Activated T-cell treated with anti-CD3 and anti-CD28 coated beads, Interleukin-2, amount 50 U/mL, for 72 hours (primary cell): ENCODE results near the gene ZNF626. TPM values are rescaled to one million over a fixed set of nuclear protein-coding genes. Genes with fewer than 3 reads are reported as not detected.

Experiments
- ATAC-seq, 2 donors: fragments of 150-1000 bp; cut with Tn5 transposase; replicated peaks in 1 of 2; 2 replicates each; pipeline ENCODE4 v1.10.0; 2021; ENCODE audit warnings: moderate library complexity in 2 of 2, mild to moderate bottlenecking in 1 of 2
- DNase-seq, 2 donors: peaks; one replicate each; pipeline ENCODE4 v3.0.0; 2021 to 2022; ENCODE audit warnings: mixed read lengths in 1 of 2
- H3K27ac Mint-ChIP-seq: one replicate; pipeline ENCODE4 v1.8.0; 2022; ENCODE audit warnings: mild to moderate bottlenecking, moderate library complexity, mixed read lengths
- H3K27me3 Mint-ChIP-seq: one replicate; pipeline ENCODE4 v1.8.0; 2022; ENCODE audit warnings: low read depth, mixed read lengths
- H3K36me3 Mint-ChIP-seq, 2 donors: one replicate each; pipeline ENCODE4 v1.8.0; 2022; ENCODE audit warnings: mixed read lengths in 2 of 2, mild to moderate bottlenecking in 1 of 2; ENCODE audit not compliant: insufficient read depth in 2 of 2
- H3K4me1 Mint-ChIP-seq: one replicate; pipeline ENCODE4 v1.8.0; 2022; ENCODE audit warnings: low read depth, mixed read lengths
- H3K4me3 Mint-ChIP-seq, 2 donors: one replicate each; pipeline ENCODE4 v1.8.0; 2022; ENCODE audit warnings: mild to moderate bottlenecking in 2 of 2, mixed read lengths in 2 of 2, moderate library complexity in 2 of 2
- H3K9me3 Mint-ChIP-seq, 2 donors: one replicate each; pipeline ENCODE4 v1.8.0; 2022; ENCODE audit warnings: mixed read lengths in 2 of 2
- total RNA-seq, 2 donors: library from RNA; stranded (reverse); gene quantifications; one replicate each; pipeline ENCODE4 v1.2.3, GENCODE V29; 2022

The ZNF626 gene
- total RNA-seq, 2 donors from 2014 or later = 9.1 to 13.2 TPM

GRCh38 chr19:20612711-20613316 lies 48.6 kb downstream of the ZNF626 start:
- Mint-ChIP-seq H3K27ac (no peak overlapping the region), H3K36me3 (peaks cover 12 to 17% of the 10 kb centered on the region in 2 donors), H3K4me3 (peak overlapping the region in 1 of 2 donors; percentile 23), H3K9me3 (peaks cover 15 to 26% of the 10 kb centered on the region in 2 donors), H3K4me1 (no peaks in the 10 kb centered on the region), H3K27me3 (no peaks in the 10 kb centered on the region)
- DNase-seq (no peak), ATAC-seq (no peak)

DNA sequence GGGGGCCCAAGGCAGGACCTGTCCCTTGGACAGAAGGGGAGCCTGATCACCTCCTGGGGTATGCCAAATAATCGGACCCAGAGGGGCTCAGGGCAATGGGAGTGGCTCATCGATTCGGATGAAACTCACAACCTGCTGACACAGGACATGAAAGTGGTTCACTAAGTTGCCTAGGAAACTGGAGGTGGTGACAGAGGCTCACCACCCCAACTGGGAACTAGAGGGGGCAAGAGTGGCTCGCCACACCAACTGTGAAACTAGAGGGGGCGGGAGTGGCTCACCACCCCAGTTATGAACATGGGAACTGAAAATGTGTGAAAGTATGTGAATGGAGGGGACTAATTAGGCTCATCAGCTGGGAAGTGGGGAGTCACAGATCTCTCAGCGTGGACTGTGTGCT lies 49.5 kb downstream of the ZNF626 start:
- H3K4me1 Mint-ChIP-seq = no peaks in the 10 kb centered on the region
- H3K27ac Mint-ChIP-seq = no peak overlapping the region
- DNase-seq (no peak), ATAC-seq (no peak)
- H3K27me3 Mint-ChIP-seq = no peaks in the 10 kb centered on the region
- H3K4me3 Mint-ChIP-seq = no peak overlapping the region
- peaks cover 15 to 25% of the 10 kb centered on the region in 2 donors for H3K9me3 Mint-ChIP-seq
- H3K36me3 Mint-ChIP-seq = peaks cover 11 to 17% of the 10 kb centered on the region in 2 donors

GRCh38 chr19:20607943-20608342 lies 53.4 kb downstream of the ZNF626 start:
- no peak overlapping the region for H3K27ac Mint-ChIP-seq
- no peak for DNase-seq
- peaks cover 8 to 13% of the 10 kb centered on the region in 2 donors for H3K9me3 Mint-ChIP-seq
- peaks cover 6 to 12% of the 10 kb centered on the region in 2 donors for H3K36me3 Mint-ChIP-seq
- ATAC-seq = no peak
- H3K4me3 Mint-ChIP-seq = no peak overlapping the region
- no peaks in the 10 kb centered on the region for H3K4me1 Mint-ChIP-seq
- H3K27me3 Mint-ChIP-seq = no peaks in the 10 kb centered on the region

Other genes with a start within 250 kb of the ZNF626 start
- gene ZNF737, start 95.8 kb downstream of the ZNF626 start, total RNA-seq = 10 to 100 TPM; 16.3 to 19.3 TPM
- 10 to 100 TPM in 1 of 2 donors, 1 to 10 TPM in 1; 5.6 to 10.5 TPM for gene ZNF66, start 114.7 kb upstream of the ZNF626 start, total RNA-seq